ENCODE results near the gene AMOTL1.
"Not testable (repeated sequence)": the region's sequence is repeated elsewhere in the genome, so short reads cannot be mapped to it uniquely, and the experiment has no call there.

Gene AMOTL1

GRCh38 chr11:94821439-94821838 lies 53.3 kb downstream of the AMOTL1 start:
- no peak for DNase-seq (ENCODE audit: low spot score)

- DNase-seq (ENCODE audit: low spot score) = no peak
Observed at GRCh38 chr11:94822080-94822479, 53.9 kb downstream of the AMOTL1 start.

- DNase-seq (ENCODE audit: low spot score) = no peak
Observed at GRCh38 chr11:94823102-94823732, 55.1 kb downstream of the AMOTL1 start.

- no peak for DNase-seq (ENCODE audit: low spot score)
Observed at GRCh38 chr11:94825031-94825430, 56.9 kb downstream of the AMOTL1 start.

- DNase-seq (ENCODE audit: low spot score) = no peak
Observed at GRCh38 chr11:94825481-94825880, 57.3 kb downstream of the AMOTL1 start.

- DNase-seq (ENCODE audit: low spot score) = no peak
Observed at GRCh38 chr11:94826415-94826814, 58.3 kb downstream of the AMOTL1 start.

GRCh38 chr11:94828088-94828487 lies 59.9 kb downstream of the AMOTL1 start:
- DNase-seq (ENCODE audit: low spot score) = no peak

GRCh38 chr11:94830722-94831510 lies 62.8 kb downstream of the AMOTL1 start:
- DNase-seq (ENCODE audit: low spot score) = no peak

GRCh38 chr11:94831529-94831928 lies 63.4 kb downstream of the AMOTL1 start:
- no peak for DNase-seq (ENCODE audit: low spot score)

- DNase-seq (ENCODE audit: low spot score) = peak; percentile 53
Observed at GRCh38 chr11:94832604-94833235, 64.6 kb downstream of the AMOTL1 start.

- DNase-seq (ENCODE audit: low spot score) = no peak
Observed at GRCh38 chr11:94834911-94835593, 66.9 kb downstream of the AMOTL1 start.

- no peak for DNase-seq (ENCODE audit: low spot score)
Observed at GRCh38 chr11:94835594-94835927, 67.4 kb downstream of the AMOTL1 start.

GRCh38 chr11:94837317-94837716 lies 69.2 kb downstream of the AMOTL1 start:
- no peak for DNase-seq (ENCODE audit: low spot score)

- no peak for DNase-seq (ENCODE audit: low spot score)
Observed at GRCh38 chr11:94838027-94838731, 70.0 kb downstream of the AMOTL1 start.

- no peak for DNase-seq (ENCODE audit: low spot score)
Observed at GRCh38 chr11:94840209-94840608, 72.1 kb downstream of the AMOTL1 start.

GRCh38 chr11:94844031-94844430 lies 75.9 kb downstream of the AMOTL1 start:
- no peak for DNase-seq (ENCODE audit: low spot score)

GRCh38 chr11:94845622-94846021 lies 77.5 kb downstream of the AMOTL1 start:
- DNase-seq (ENCODE audit: low spot score) = no peak

GRCh38 chr11:94849839-94850238 lies 81.7 kb downstream of the AMOTL1 start:
- DNase-seq (ENCODE audit: low spot score) = no peak

- DNase-seq (ENCODE audit: low spot score) = peak; percentile 42
Observed at GRCh38 chr11:94851864-94852636, 83.9 kb downstream of the AMOTL1 start.

- not testable (repeated sequence) for DNase-seq (ENCODE audit: low spot score)
Observed at GRCh38 chr11:94853288-94853687, 85.1 kb downstream of the AMOTL1 start.

- no peak for DNase-seq (ENCODE audit: low spot score)
Observed at GRCh38 chr11:94853836-94854235, 85.7 kb downstream of the AMOTL1 start.
